ENCODE data around the gene PPARG.

The PPARG gene

GRCh38 chr3:12334786-12335185 is 45.9 kb downstream of the PPARG start:
- no peak for TF ChIP-seq CTCF (IDR thresholded peaks at IDR 0.05)

GRCh38 chr3:12335421-12335820 is 46.6 kb downstream of the PPARG start:
- no peak for TF ChIP-seq CTCF (IDR thresholded peaks at IDR 0.05)

- no peak for TF ChIP-seq CTCF (IDR thresholded peaks at IDR 0.05)
Observed at GRCh38 chr3:12336099-12336498, 47.2 kb downstream of the PPARG start.

GRCh38 chr3:12338595-12339546 is 50.0 kb downstream of the PPARG start:
- TF ChIP-seq CTCF (IDR thresholded peaks at IDR 0.05), result no peak

- TF ChIP-seq CTCF (IDR thresholded peaks at IDR 0.05), result no peak
Observed at GRCh38 chr3:12339701-12340480, 51.0 kb downstream of the PPARG start.

- TF ChIP-seq CTCF (IDR thresholded peaks at IDR 0.05), result no peak
Observed at GRCh38 chr3:12340506-12340905, 51.6 kb downstream of the PPARG start.

GRCh38 chr3:12342151-12342550 is 53.3 kb downstream of the PPARG start:
- TF ChIP-seq CTCF (IDR thresholded peaks at IDR 0.05), result no peak
